Measurements from ENCODE around the gene CLNK. TPM values are rescaled to one million over a fixed set of nuclear protein-coding genes. Genes with fewer than 3 reads are reported as not detected.

The CLNK gene
- total RNA-seq, 1 experiment from 2014 or later: not detected

DNA sequence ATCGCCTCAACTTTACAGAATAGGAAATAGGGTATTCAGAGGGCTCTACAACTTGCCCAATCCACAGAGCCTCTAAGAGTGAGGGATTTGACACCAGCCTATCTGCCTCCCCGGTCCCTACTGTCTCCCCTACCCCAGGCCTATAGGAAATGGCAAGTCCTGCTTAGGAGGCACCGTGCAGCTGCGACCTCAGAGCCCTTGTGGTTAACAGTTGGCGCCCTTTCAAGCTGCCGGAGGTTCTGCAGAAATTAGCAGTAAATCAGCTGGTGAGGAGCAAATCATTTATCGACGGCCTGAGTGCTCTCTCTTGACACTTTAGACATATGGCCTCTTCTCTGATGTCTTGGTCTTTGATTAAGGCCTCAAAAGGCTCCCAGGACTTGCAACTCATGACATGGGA lies 96.9 kb downstream of the CLNK start:
- Mint-ChIP-seq H3K9me3 (no peaks in the 10 kb centered on the region), H3K36me3 (ENCODE audit: insufficient read depth in 1 of 3, low read depth in 3 of 3) (no peaks in the 10 kb centered on the region; a peak in 1 of 7 replicates)
- no CpG with 5 or more reads among the region's 8 CpGs for WGBS (ENCODE audit: extremely low coverage, insufficient read length, low lambda C conversion rate)

More for the DNA sequence above, 96.9 kb downstream of the CLNK start:
- no peak overlapping the region for H3T11ph ChIP-seq (ENCODE audit: low read length)
- H3K79me2 ChIP-seq (ENCODE audit: insufficient read depth, low read length): no peaks in the 10 kb centered on the region
- no peaks in the 10 kb centered on the region for H3K23me2 ChIP-seq (ENCODE audit: insufficient read length, low read depth, low read length, poor library complexity, severe bottlenecking)
- no peak for DNase-seq
- Mint-ChIP-seq H3K27ac (no peak overlapping the region), H3K27me3 (ENCODE audit: low read depth) (no peaks in the 10 kb centered on the region), H3K4me1 (peaks cover 15 to 24% of the 10 kb centered on the region in 2 experiments), H3K4me3 (no peak overlapping the region)
- no peak overlapping the region for H3K14ac ChIP-seq (ENCODE audit: insufficient read depth, low read length)
- H2BK20ac ChIP-seq (ENCODE audit: low read depth, low read length, poor library complexity, severe bottlenecking): no peak overlapping the region
- H4K20me1 ChIP-seq (ENCODE audit: control insufficient read depth, insufficient read depth, insufficient read length): no peaks in the 10 kb centered on the region
- H3K9ac ChIP-seq (ENCODE audit: extremely low read depth, insufficient read length, low read length): no peak overlapping the region
- H3K4ac ChIP-seq (ENCODE audit: low read depth, low read length): no peak overlapping the region
- no peak overlapping the region for H2BK12ac ChIP-seq (ENCODE audit: insufficient read length, low read depth, low read length)
- no peaks in the 10 kb centered on the region for H3K27me3 ChIP-seq (ENCODE audit: insufficient read depth, low read length)
- H3K4me2 ChIP-seq (ENCODE audit: insufficient read depth, insufficient read length, low read length): no peak overlapping the region
- H4K8ac ChIP-seq (replicated peaks; ENCODE audit: insufficient read length, low read depth, low read length): no peak overlapping the region
- no peak overlapping the region for H3K23ac ChIP-seq (ENCODE audit: insufficient read length, low read depth, low read length)
- H3K56ac ChIP-seq (ENCODE audit: insufficient read length, low read depth, low read length): no peak overlapping the region
- no peak overlapping the region for H3K18ac ChIP-seq (ENCODE audit: insufficient read length, low read depth, low read length)
- H2BK15ac ChIP-seq (ENCODE audit: low read depth, low read length): no peak overlapping the region
- no peak overlapping the region for H4K5ac ChIP-seq (ENCODE audit: insufficient read length, low read depth, low read length)
- TF ChIP-seq, protein P1, sequence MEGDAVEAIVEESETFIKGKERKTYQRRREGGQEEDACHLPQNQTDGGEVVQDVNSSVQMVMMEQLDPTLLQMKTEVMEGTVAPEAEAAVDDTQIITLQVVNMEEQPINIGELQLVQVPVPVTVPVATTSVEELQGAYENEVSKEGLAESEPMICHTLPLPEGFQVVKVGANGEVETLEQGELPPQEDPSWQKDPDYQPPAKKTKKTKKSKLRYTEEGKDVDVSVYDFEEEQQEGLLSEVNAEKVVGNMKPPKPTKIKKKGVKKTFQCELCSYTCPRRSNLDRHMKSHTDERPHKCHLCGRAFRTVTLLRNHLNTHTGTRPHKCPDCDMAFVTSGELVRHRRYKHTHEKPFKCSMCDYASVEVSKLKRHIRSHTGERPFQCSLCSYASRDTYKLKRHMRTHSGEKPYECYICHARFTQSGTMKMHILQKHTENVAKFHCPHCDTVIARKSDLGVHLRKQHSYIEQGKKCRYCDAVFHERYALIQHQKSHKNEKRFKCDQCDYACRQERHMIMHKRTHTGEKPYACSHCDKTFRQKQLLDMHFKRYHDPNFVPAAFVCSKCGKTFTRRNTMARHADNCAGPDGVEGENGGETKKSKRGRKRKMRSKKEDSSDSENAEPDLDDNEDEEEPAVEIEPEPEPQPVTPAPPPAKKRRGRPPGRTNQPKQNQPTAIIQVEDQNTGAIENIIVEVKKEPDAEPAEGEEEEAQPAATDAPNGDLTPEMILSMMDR (conservative IDR thresholded peaks at IDR 0.05): no peak
- no peak overlapping the region for H3K27ac ChIP-seq (ENCODE audit: insufficient read length, low read depth, low read length)
- H2AK5ac ChIP-seq (ENCODE audit: insufficient read length, low read length): no peak overlapping the region
- H2AFZ ChIP-seq (ENCODE audit: low read length): no peak overlapping the region
- H3K9me3 ChIP-seq (ENCODE audit: control insufficient read depth, low read depth, low read length): no peaks in the 10 kb centered on the region
- no peaks in the 10 kb centered on the region for H3K4me1 ChIP-seq (ENCODE audit: insufficient read depth, low read length)
- no peak overlapping the region for H2BK120ac ChIP-seq (ENCODE audit: low read depth, low read length, poor library complexity, severe bottlenecking)
- no peak overlapping the region for H2BK5ac ChIP-seq (ENCODE audit: insufficient read length, low read length)
- no peaks in the 10 kb centered on the region for H3K79me1 ChIP-seq (ENCODE audit: insufficient read depth, low read depth, low read length, poor library complexity, severe bottlenecking)
- H4K91ac ChIP-seq (ENCODE audit: insufficient read length, low read depth, low read length): no peak overlapping the region

Data from H9 (cell line).